Activated naive CD4-positive, alpha-beta T cell treated with Interleukin-2 at 50 U/mL for 16 hours (primary cell): ENCODE data around the gene S1PR1.

Experiments used
- DNase-seq: peaks from one replicate; pipeline ENCODE4 v3.0.0-alpha.2; 2020

Gene S1PR1

DNA sequence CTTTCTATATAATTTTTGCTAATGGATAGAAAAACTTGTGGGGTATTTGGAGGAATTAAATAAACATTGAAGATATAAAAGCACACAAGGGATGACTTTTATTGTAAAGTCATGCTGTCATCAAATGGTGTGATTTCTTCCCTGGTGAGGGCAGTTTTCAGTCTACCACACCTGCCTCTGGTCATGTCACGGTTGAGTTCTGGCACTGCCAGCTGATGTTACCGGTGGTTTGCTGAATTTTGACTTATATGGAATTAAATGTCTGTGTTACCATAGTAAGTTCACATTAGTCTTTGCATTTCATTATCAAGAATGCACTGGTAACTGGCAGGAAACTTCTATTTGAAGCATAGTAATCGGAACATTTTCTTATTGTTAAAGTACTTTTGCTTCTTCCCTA lies 13.4 kb downstream of the S1PR1 start:
- no peak for DNase-seq

DNA sequence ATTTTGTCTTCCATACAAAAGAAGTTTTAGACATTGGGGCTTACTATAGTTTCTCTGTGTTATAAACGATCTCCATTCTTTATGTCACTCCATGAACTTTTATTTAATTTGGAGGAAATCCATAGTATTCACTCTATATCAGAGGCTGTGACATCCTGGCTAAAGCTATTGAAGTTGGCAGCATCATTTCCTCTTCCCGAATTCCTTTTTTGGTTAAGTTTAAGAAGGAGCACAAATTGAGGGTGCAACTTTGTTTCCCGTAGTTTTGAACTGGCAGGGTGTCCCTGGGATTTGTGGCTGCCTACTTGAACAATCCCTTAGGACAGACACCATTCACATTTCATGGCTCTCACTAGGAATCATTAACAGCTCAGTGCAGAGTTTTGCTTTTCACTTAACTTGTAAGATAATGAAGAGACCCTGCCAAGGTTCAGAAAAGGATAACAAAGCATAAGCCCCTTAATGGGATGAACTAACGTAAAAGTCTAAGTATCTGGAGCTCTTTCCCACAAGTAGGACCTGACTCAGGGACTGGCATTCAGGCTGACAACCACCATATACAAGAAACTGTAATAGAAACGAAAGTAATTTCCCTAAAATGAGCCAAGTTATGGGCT lies 13.9 kb downstream of the S1PR1 start:
- DNase-seq: no peak

DNA sequence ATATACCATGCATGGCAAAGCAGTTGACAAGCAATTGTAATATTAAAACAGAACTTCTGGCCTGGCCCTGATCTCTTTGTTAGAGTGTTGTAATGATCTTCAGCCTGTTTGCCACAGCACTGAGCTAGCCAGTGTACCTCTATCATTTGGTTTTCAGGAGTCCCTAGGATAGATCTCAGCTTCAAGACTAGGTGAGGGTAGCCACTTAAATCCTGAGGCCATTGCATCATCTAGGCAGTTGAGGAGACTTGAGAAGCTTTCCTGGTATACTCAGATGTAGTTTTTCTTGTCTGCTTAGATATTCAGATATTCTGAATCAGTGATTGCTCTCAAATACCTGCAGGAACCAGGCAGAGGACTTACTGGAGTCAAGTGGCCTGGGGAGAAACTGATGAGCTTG lies 14.7 kb downstream of the S1PR1 start:
- DNase-seq: no peak

DNA sequence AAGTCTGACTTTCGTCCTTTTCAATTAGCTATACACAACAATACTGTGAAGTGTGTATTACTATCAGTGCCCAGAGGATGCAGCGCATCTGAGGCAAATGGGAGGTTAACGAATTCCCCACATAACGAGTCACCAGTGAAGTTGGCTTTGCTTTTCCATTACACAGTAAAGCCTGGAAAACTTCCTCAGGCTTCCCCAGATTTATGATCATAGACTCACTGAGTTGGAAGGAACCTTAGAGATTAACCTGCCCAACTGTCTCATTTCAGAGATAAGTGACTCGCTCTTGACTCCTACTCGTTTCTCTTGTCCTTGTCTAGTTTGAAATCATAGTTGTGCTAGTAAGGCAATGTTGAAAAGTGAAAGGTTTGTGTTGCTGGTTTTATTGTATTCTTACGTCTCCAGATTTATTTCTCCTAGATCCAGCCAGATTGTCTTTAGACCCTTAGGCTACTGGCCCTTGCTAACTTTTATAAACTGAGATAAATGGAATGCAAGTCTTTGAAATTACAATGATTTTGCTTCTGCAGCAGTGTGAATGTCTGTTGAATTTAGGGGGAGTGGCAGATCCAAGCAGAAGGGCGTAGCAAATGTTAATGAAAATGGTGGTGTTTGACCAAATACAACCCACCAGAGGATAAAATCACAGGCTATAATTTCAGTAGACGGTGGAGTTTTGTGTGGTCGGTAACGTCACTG lies 17.3 kb downstream of the S1PR1 start:
- no peak for DNase-seq

DNA sequence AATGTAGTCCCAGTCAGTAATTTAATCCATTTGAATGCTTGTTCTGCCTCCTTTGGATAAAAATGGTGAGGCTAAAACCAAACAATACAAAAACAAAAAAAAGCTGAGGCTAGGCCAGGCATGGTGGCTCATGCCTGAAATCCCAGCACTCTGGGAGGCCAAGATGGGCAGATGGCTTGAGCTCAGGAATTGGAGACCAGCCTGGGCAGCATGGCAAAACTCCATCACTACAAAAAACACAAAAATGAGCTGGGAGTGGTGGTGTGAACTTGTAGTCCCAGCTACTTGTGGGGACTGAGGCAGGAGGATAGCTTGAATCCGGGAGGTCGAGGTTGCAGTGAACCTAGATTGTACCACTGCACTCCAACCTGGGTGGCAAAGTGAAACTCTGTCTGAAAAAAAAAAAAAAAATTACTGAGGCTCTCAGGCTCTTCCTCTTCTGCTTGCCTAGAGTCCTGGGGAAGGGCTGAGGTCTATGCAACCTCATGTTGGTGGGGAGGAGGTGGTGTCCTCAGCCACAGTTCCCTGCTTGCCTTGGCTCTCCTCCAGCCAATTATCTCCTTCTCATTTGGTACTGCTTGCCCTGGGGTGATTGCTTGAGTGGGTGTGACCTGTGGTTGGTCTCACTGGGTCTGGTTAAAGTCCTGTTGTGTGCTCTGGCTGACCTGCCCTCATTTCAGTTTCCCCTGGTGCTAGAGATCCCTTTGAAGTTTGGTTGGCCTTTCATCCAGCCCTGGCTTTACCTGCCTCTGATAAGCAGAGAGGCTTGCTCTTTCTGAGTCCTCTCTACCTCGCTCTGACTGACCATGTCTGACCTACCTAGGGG lies 20.9 kb downstream of the S1PR1 start:
- DNase-seq: no peak

DNA sequence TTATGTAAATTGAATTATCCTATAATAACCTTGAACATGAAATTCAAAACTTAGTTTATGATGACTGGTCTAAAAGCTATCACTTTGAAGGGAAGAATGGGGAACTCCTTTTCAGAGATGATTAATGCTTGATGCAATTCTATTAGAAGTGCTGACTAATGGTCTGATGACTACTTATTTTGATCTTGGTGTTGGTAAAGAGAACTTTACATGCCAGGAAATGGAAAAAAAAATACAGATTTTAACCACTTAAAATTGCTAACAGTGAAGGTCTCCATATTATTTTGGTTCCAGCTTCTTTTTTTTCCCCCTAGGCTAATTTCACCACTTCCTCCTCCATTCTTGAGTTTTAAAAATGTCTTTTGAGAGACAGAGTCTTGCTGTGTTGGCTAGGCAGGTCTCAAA lies 22.9 kb downstream of the S1PR1 start:
- DNase-seq: no peak

DNA sequence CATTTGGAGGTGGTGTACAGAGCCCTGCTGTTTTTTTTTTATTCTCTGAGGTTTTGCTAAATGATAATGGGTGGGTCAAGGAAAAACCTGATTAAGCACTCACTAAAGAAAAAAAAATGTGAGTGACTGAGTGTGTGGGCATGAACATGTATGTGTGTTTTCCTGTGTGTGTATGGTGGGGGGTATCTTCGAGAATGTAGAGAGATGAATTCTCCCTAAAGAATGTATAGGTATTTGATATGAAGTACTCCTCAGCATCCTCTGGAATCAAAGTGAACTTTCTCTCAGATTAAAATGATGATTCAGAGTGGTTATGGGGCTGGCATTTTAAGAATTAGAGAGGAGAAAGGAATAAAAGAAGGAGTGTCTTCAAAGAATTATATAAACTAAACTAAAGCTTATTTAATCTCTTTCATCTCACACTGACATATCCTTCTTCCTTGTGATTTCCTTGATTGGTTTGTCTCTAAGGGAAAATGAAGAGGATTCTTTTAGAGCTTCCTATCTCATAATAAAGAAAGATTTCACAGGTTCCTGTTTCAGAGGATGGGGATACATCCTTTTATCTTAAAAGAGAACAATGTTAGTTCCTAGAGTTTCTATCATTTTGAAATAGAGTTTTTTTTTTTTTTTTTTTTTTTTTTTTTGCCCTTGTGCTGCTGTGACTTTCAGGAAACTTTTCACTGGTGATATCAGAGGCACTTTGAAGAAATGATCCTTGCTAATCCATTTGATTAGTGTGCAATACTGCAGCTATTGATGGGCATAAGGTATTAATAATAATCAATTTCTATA lies 23.9 kb downstream of the S1PR1 start:
- no peak for DNase-seq

DNA sequence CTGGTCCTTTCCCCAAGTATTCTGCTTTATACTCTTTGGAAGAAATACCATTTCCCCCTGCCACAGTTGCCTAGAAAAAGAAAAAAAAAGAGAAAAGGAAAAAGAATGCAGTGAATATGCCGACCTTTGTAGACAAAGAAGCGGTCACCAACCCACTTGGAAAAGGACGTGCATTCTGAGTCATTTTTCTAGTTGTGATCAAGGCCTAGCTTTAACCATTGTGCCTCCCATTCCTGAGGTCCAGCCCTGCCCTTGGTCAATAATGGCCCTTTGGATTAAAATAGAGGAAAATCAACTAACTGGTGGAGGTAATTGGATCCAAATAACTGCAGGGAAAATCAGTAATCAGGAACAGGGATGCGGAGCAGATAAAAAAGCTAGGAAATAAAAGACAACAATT lies 24.8 kb downstream of the S1PR1 start:
- no peak for DNase-seq

DNA sequence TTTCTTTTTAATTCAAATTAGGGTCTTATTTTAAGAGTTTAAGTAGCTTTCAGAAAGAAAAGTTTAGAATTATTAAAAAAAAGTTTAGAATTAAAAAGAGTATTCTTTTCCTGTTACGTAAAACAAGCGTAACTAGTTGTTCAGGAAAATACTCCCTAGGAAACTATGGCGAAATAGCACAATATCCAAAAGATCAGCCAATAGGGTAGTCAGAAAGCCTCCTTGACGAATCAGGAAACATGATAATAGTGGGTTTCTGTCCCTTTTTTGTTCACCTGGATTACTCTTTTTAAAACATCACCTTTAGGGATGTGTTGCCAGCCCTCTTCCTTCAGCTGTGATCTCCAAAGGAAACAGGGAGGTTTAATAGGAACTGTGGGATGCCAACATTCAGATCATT lies 25.2 kb downstream of the S1PR1 start:
- DNase-seq: no peak

DNA sequence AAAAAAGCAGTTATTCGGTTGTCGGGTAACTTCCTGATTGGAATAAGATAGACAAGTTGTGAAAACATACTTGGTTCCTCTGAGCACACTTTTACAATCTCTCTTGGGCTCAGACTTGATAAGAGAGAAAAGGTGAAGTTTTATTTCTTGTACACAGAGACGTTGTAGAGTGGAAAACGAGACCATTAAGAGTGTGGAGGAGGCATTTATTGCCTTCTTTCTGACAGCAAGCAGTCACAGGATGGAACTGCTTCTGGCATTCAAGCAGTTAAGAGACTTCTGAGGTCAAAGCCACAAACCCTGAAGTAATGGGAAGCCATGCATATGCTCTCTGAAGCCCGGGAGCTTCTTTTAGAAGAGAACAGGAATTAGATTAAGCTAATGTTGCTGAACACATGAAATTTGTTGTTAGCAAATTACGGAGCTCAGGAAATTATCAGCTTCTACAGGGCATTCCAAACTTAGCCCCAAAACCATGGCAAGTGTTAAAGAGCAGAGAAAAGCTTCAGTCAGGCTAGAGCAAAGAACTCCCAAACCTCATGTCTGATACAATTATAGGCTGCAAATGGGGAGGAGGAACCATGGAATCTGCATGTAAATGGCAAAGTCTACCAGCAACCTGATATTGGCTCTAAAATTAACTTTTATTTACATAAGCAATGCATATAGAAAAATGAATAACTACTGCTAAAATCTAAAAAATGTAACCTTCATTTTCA lies 26.0 kb downstream of the S1PR1 start:
- no peak for DNase-seq

DNA sequence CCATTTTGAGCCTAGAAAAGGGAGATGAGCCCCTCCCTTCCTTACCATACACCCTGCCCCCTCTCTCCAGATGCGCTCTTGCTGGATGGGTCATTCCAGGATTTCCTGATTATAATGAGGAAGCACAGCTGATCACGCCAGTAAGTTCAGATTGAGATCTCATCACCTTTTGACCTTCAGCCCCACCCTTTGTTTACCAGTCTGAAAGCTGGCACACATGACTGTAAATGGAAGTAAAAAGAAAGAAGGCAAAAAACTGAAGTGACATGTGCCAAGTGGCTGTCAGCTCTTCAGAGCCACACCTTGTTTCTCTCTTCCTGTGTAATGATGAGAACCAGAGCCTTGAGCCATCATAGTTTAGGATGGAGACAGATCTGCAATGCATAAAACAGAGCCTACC lies 27.9 kb downstream of the S1PR1 start:
- DNase-seq: no peak

DNA sequence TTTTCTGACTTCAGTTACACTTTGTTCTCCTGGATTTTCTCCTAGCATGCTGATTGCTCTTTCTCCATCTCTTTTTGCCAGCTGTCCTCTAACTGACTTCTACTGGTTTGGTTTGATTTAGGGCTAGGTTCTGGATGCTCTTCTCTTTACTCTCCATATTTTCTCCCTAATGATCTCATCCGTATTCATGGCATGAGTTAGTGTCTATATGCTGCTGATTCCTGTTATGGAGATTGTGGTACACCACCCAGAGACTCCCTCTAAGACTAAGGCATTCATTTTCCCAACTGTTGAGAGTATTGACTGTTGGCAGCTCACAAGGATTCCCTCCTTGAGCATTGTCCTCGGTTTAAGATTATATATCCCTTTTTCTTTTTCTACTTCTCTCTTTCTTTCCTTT lies 28.9 kb downstream of the S1PR1 start:
- DNase-seq: no peak

DNA sequence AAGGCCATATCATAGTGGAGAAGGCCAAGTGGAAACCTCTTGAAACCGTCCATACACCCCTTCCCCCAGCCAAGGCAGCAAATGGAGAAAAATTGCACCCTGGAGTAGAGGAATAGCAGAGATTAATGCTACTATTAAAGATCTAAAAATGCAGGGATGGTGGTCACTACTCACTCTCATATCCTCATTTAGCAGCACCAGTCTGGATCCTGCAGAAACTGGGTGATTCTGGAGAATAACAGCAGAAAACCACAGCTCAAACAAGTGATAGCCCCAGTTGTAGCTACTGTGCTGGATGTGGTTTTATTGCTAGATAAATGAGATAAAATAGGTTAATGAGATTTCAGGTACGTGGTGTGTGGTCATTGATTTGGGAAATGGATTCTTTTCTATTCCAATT lies 30.3 kb downstream of the S1PR1 start:
- no peak for DNase-seq

DNA sequence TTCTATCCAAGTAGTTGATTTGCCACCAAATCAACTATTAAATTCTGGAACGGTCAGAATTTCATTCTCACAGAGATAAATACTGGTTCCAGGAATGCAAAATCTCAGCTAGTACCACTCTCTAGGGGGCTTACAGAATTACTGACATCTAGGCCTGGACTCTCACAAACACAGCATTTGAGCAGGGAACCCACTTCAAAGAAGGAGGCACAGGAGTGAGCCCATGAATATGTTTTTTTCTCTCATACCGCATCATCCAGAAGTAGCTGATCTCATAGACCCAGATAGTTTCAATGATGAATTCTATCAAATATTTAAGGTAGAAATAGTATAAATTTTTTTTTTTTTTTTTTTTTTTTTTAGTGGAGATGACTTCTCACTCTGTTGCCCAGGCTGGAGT lies 32.1 kb downstream of the S1PR1 start:
- no peak for DNase-seq

DNA sequence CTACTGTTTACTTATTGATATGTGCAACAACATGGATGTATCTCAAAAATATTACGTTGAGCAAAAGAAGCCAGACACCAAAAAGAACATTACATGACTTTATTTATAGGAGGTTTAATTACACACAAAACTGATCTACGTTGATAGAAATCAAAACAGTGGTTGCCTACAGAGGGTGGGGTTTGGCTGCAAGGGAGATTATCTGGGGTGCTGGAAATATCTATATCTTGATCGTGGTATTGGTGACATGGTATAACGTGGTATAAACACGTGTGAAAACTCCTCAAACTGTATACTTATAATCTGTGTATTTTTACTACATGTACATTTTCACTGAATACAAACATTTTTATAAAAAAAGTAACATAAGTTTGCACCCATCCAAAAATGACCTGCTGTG lies 38.9 kb downstream of the S1PR1 start:
- DNase-seq: no peak

DNA sequence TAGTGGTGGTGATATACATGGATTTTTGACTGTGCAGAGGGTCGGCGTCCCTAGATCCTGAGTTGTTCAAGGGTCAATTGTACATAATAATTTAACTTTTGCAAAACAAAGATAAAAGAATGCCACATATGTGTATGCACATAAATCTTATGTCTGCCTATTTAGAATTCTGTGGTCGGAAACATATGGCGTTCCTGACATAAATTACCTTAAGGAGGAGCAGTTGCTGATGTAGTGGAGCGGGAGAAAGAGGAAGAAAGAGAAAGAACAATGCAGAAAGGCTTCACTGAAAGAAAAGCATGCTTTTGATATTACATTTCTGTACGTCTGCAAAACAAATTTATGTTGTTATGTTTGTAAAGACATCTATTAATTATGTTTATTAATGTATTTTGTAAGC lies 40.0 kb downstream of the S1PR1 start:
- DNase-seq: no peak

DNA sequence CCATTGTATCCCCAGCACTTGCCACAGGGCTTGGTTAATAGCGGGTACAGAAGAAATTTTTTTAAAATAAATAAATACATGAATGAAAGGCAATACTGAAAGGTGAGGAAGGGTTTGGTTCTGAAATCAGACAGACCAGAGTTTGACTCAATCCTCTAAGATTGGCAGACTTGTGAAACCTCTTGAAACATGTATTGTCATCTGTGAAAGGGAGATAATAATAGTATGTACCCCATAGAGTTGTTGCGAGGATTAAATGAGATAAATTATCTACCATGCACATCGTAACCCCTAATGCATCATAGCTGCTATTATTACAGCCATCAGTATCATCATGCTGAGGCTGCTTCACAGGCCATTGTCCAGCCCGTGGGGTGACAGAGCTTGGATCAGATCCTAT lies 41.4 kb downstream of the S1PR1 start:
- DNase-seq: no peak

DNA sequence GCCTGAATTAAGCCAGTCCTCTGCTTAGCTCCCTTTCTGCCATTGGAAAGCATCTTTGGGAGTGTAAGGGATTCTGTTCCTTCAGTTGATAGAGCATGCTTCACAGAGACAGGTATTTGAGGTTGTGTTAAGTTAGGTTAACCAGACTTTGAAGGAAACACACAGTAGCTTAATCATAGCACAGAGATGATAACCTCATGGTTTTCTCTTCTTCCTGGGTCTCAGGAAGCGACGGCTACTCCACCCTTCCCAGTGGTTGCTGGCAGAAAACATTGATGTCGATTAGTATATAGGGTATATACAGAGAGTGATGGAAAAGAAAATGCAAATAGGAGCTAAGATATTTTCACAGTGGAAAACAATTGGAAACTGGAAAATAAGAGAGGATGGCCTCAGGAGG lies 42.0 kb downstream of the S1PR1 start:
- no peak for DNase-seq

DNA sequence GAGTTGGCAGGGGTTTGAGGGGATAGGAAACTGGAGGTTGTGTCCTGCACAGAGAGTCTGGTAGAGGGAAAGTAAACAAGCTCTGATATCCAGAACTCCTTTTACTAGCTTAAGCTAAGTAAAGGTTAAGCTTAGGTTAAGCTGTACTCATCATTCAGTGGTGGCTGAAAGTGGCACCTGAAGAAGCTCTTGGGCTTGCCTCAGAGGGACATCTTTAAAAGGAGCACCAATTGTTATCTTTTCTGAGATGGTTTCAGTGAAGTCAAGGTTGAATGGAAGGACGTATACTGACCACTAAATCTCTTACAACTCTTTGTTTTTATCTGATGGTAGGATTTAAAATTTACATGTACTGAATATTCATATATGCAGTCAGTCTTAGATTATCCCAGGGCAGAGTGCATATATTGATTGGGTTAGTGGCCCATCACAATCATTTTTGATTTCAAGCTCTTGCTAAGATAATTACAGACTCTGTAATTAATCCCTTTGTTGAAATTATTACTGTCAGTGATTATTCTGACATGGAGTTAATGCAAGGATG lies 43.3 kb downstream of the S1PR1 start:
- no peak for DNase-seq

DNA sequence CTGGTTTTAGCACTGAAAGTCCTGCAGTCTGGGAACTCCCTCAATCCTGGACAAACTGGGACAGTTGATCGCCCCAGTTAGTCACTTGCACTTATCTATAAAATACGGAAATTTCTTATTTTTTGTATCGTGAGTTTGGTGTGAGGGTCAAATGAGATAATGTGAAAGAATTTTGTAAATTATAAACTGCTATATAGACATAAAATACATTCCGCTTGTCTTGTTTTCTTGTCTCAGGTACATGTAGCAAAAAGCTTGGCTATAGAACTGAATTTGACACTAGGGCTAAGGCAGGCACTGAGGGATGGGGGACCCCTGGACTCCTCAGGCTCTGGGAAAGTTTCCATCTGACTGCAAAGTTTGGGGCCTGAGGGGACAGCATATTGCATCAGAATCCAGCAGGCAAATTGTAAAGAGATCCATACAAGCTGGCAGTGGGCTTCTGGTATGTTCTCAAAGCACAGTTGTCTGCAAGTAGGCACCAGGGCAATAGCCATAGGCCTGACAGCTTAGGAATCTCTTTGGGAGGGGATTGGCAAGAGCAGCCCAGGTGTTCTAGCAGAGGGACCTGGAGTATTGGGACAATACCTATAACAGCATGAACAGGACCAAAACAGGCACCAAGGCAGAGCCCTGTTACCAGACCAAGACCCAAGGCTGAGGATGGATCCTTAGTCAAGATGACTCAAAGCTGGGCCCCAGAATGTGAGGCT lies 44.3 kb downstream of the S1PR1 start:
- no peak for DNase-seq

DNA sequence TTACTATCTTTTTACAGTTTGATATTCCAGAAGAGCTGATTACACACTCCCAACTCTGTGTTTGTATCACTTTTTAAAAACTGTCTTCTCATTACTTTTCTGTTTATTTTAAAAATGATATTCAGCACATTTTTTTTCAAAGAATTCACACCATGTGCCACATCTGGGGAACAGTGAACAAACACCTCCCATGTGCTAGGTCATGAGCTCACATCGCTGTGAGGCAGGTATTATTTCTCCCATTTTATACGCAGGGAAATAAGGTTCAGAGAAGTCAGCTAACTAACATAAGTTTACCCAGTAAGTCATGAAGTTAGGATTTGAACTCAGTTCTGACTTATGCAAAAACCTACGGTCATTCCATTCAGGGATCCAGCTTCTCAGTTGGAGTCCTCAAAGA lies 44.9 kb downstream of the S1PR1 start:
- no peak for DNase-seq
